NCI-H82 treated with DMSO at 0.1 percent for 48 hours (cell line): ENCODE results near the gene DESI2.
"Not testable (repeated sequence)": the region's sequence is repeated elsewhere in the genome, so short reads cannot be mapped to it uniquely, and the experiment has no call there.

Experiments used
- DNase-seq: peaks from one replicate; lab custom pipeline; 2025; ENCODE audit not compliant: unreplicated experiment; lab: John Stamatoyannopoulos, UW

DESI2 gene

GRCh38 chr1:244704107-244704506 is 51.2 kb downstream of the DESI2 start:
- no peak for DNase-seq

GRCh38 chr1:244705261-244706234 is 52.6 kb downstream of the DESI2 start:
- DNase-seq: no peak

- DNase-seq: no peak
Measured at GRCh38 chr1:244709076-244709475, 56.1 kb downstream of the DESI2 start.

- DNase-seq: no peak
Measured at GRCh38 chr1:244709476-244710368, 56.8 kb downstream of the DESI2 start.

- DNase-seq: no peak
Measured at GRCh38 chr1:244710474-244711062, 57.6 kb downstream of the DESI2 start.

- no peak for DNase-seq
Measured at GRCh38 chr1:244712669-244713068, 59.7 kb downstream of the DESI2 start.

- no peak for DNase-seq
Measured at GRCh38 chr1:244713332-244713731, 60.4 kb downstream of the DESI2 start.

GRCh38 chr1:244727871-244728474 is 75.0 kb downstream of the DESI2 start:
- no peak for DNase-seq

- no peak for DNase-seq
Measured at GRCh38 chr1:244730153-244730933, 77.4 kb downstream of the DESI2 start.

- no peak for DNase-seq
Measured at GRCh38 chr1:244730934-244731434, 78.1 kb downstream of the DESI2 start.

GRCh38 chr1:244731651-244732050 is 78.7 kb downstream of the DESI2 start:
- DNase-seq: no peak

GRCh38 chr1:244732851-244733450 is 80.0 kb downstream of the DESI2 start:
- DNase-seq: no peak

GRCh38 chr1:244735404-244735803 is 82.5 kb downstream of the DESI2 start:
- no peak for DNase-seq

- DNase-seq: no peak
Measured at GRCh38 chr1:244735876-244736561, 83.1 kb downstream of the DESI2 start.

- not testable (repeated sequence) for DNase-seq
Measured at GRCh38 chr1:244739140-244739539, 86.2 kb downstream of the DESI2 start.

GRCh38 chr1:244740027-244740617 is 87.2 kb downstream of the DESI2 start:
- not testable (repeated sequence) for DNase-seq

GRCh38 chr1:244741692-244742091 is 88.8 kb downstream of the DESI2 start:
- DNase-seq: no peak

- DNase-seq: no peak
Measured at GRCh38 chr1:244749230-244750016, 96.5 kb downstream of the DESI2 start.
